Stimulated activated naive B cell treated with anti-CD40 and anti-IgM and Interleukin-4, amounts not matched to agents 10 μg/mL and 1 μg/mL and 100 μg/mL, for 72 hours (primary cell): ENCODE measurements around the gene SSH2.
"Not testable (repeated sequence)": the region's sequence is repeated elsewhere in the genome, so short reads cannot be mapped to it uniquely, and the experiment has no call there.

ENCODE experiments used
- ATAC-seq, 2 donors: fragments of 150-1000 bp; cut with Tn5 transposase; replicated peaks; 2 replicates each; pipeline ENCODE4 v1.10.0; 2021; ENCODE audit warnings: moderate library complexity in 1 of 2
- DNase-seq: peaks from one replicate; pipeline ENCODE4 v3.0.0; 2021
- H3K27ac Mint-ChIP-seq: one replicate; pipeline ENCODE4 v1.8.0; 2022; ENCODE audit warnings: mild to moderate bottlenecking, mixed read lengths
- H3K27me3 Mint-ChIP-seq, 2 donors: one replicate each; pipeline ENCODE4 v1.8.0; 2022; ENCODE audit warnings: mixed read lengths in 2 of 2
- H3K36me3 Mint-ChIP-seq, 2 donors: one replicate each; pipeline ENCODE4 v1.8.0; 2022; ENCODE audit warnings: mixed read lengths in 2 of 2, mild to moderate bottlenecking in 1 of 2
- H3K4me1 Mint-ChIP-seq, 2 donors: one replicate each; pipeline ENCODE4 v1.8.0; 2022; ENCODE audit warnings: mixed read lengths in 2 of 2, mild to moderate bottlenecking in 1 of 2
- H3K4me3 Mint-ChIP-seq, 2 donors: one replicate each; pipeline ENCODE4 v1.8.0; 2022; ENCODE audit warnings: mild to moderate bottlenecking in 2 of 2, mixed read lengths in 2 of 2, moderate library complexity in 1 of 2
- H3K9me3 Mint-ChIP-seq, 2 donors: one replicate each; pipeline ENCODE4 v1.8.0; 2022; ENCODE audit warnings: mixed read lengths in 2 of 2, mild to moderate bottlenecking in 1 of 2

The SSH2 gene

GRCh38 chr17:29929533-29930408 lies at the start of gene SSH2:
Gene SSH2, minus strand, starts transcription at chr17:29930228. Its CDS starts 228 bp downstream, at chr17:29930000.
- H3K4me1 Mint-ChIP-seq, result peaks cover 17 to 38% of the 10 kb centered on the region in 2 donors
- peaks cover 4 to 8% of the 10 kb centered on the region in 2 donors for H3K36me3 Mint-ChIP-seq
- H3K4me3 Mint-ChIP-seq, result no peak within 1 kb of the TSS
- H3K27ac Mint-ChIP-seq, result peak within 1 kb of the TSS; percentile 97
- H3K27me3 Mint-ChIP-seq, result no peaks in the 10 kb centered on the region
- H3K9me3 Mint-ChIP-seq, result no peaks in the 10 kb centered on the region
- DNase-seq, result peak; percentile 84
- ATAC-seq, result peak; percentile 67 to 74

GRCh38 chr17:29977836-29978235 lies 47.8 kb upstream of the SSH2 start:
- H3K9me3 Mint-ChIP-seq, result no peaks in the 10 kb centered on the region
- DNase-seq, result no peak
- ATAC-seq, result no peak
- H3K27ac Mint-ChIP-seq, result no peak overlapping the region
- no peak overlapping the region for H3K4me3 Mint-ChIP-seq
- no peaks in the 10 kb centered on the region for H3K36me3 Mint-ChIP-seq
- H3K27me3 Mint-ChIP-seq, result no peaks in the 10 kb centered on the region
- H3K4me1 Mint-ChIP-seq, result no peaks in the 10 kb centered on the region

- H3K36me3 Mint-ChIP-seq, result no peaks in the 10 kb centered on the region
- no peak overlapping the region for H3K27ac Mint-ChIP-seq
- H3K4me3 Mint-ChIP-seq, result no peak overlapping the region
- H3K4me1 Mint-ChIP-seq, result peaks cover 2 to 7% of the 10 kb centered on the region in 2 donors
- no peaks in the 10 kb centered on the region for H3K9me3 Mint-ChIP-seq
- H3K27me3 Mint-ChIP-seq, result no peaks in the 10 kb centered on the region
- no peak for ATAC-seq
- DNase-seq, result no peak
Measured at GRCh38 chr17:29973005-29973404, 43.0 kb upstream of the SSH2 start.

GRCh38 chr17:29972277-29972676 lies 42.2 kb upstream of the SSH2 start:
- no peak for ATAC-seq
- Mint-ChIP-seq H3K36me3 (no peaks in the 10 kb centered on the region), H3K9me3 (no peaks in the 10 kb centered on the region)

GRCh38 chr17:29968271-29968670 lies 38.2 kb upstream of the SSH2 start:
- H3K9me3 Mint-ChIP-seq, result peaks cover 3 to 4% of the 10 kb centered on the region in 2 donors
- no peaks in the 10 kb centered on the region for H3K27me3 Mint-ChIP-seq
- no peak overlapping the region for H3K4me3 Mint-ChIP-seq
- ATAC-seq, result no peak
- H3K27ac Mint-ChIP-seq, result no peak overlapping the region
- peaks cover 0 to 1% of the 10 kb centered on the region in 2 donors for H3K36me3 Mint-ChIP-seq
- DNase-seq, result no peak
- peaks cover 2 to 7% of the 10 kb centered on the region in 2 donors for H3K4me1 Mint-ChIP-seq

More at GRCh38 chr17:29972277-29972676, 42.2 kb upstream of the SSH2 start:
- DNase-seq, result no peak
- H3K27me3 Mint-ChIP-seq, result no peaks in the 10 kb centered on the region
- H3K4me3 Mint-ChIP-seq, result no peak overlapping the region
- no peak overlapping the region for H3K27ac Mint-ChIP-seq
- peaks cover 2 to 7% of the 10 kb centered on the region in 2 donors for H3K4me1 Mint-ChIP-seq

GRCh38 chr17:29962656-29963055 lies 32.6 kb upstream of the SSH2 start:
- peaks cover 0 to 2% of the 10 kb centered on the region in 2 donors for H3K4me1 Mint-ChIP-seq
- peaks cover 0 to 3% of the 10 kb centered on the region in 2 donors for H3K36me3 Mint-ChIP-seq
- ATAC-seq (no peak), DNase-seq (no peak)
- no peak overlapping the region for H3K4me3 Mint-ChIP-seq
- peaks cover 4 to 5% of the 10 kb centered on the region in 2 donors for H3K9me3 Mint-ChIP-seq
- H3K27me3 Mint-ChIP-seq, result no peaks in the 10 kb centered on the region
- H3K27ac Mint-ChIP-seq, result no peak overlapping the region

GRCh38 chr17:29959658-29960337 lies 29.8 kb upstream of the SSH2 start:
- H3K4me1 Mint-ChIP-seq, result peaks cover 0 to 2% of the 10 kb centered on the region in 2 donors
- ATAC-seq, result no peak
- no peak for DNase-seq

GRCh38 chr17:29958947-29959657 lies 29.1 kb upstream of the SSH2 start:
- H3K27me3 Mint-ChIP-seq, result no peaks in the 10 kb centered on the region
- peaks cover 7 to 11% of the 10 kb centered on the region in 2 donors for H3K36me3 Mint-ChIP-seq
- H3K27ac Mint-ChIP-seq, result no peak overlapping the region
- H3K4me1 Mint-ChIP-seq, result peaks cover 0 to 2% of the 10 kb centered on the region in 2 donors
- peaks cover 7 to 13% of the 10 kb centered on the region in 2 donors for H3K9me3 Mint-ChIP-seq
- ATAC-seq, result no peak
- DNase-seq, result no peak
- H3K4me3 Mint-ChIP-seq, result no peak overlapping the region

More at GRCh38 chr17:29959658-29960337, 29.8 kb upstream of the SSH2 start:
- H3K27me3 Mint-ChIP-seq, result no peaks in the 10 kb centered on the region
- no peak overlapping the region for H3K27ac Mint-ChIP-seq
- peaks cover 4 to 9% of the 10 kb centered on the region in 2 donors for H3K36me3 Mint-ChIP-seq
- no peak overlapping the region for H3K4me3 Mint-ChIP-seq
- H3K9me3 Mint-ChIP-seq, result peaks cover 7 to 10% of the 10 kb centered on the region in 2 donors

- not testable (repeated sequence) for H3K4me1 Mint-ChIP-seq, DNase-seq, H3K27ac Mint-ChIP-seq, ATAC-seq, H3K4me3 Mint-ChIP-seq, H3K27me3 Mint-ChIP-seq
- H3K9me3 Mint-ChIP-seq, result peaks cover 13 to 17% of the 10 kb centered on the region in 2 donors
- peaks cover 13 to 15% of the 10 kb centered on the region in 2 donors for H3K36me3 Mint-ChIP-seq
Measured at GRCh38 chr17:29957488-29957887, 27.5 kb upstream of the SSH2 start.

- H3K27ac Mint-ChIP-seq, result no peak overlapping the region
- peaks cover 13 to 17% of the 10 kb centered on the region in 2 donors for H3K9me3 Mint-ChIP-seq
- no peak overlapping the region for H3K4me3 Mint-ChIP-seq
- ATAC-seq (no peak), DNase-seq (no peak)
- peaks cover 13 to 15% of the 10 kb centered on the region in 2 donors for H3K36me3 Mint-ChIP-seq
- no peaks in the 10 kb centered on the region for H3K27me3 Mint-ChIP-seq
- H3K4me1 Mint-ChIP-seq, result peaks cover 0 to 2% of the 10 kb centered on the region in 2 donors
Measured at GRCh38 chr17:29956225-29956624, 26.2 kb upstream of the SSH2 start.

- Mint-ChIP-seq H3K36me3 (peaks cover 13 to 15% of the 10 kb centered on the region in 2 donors), H3K4me1 (peaks cover 7 to 10% of the 10 kb centered on the region in 2 donors), H3K27me3 (no peaks in the 10 kb centered on the region), H3K27ac (no peak overlapping the region), H3K9me3 (peaks cover 13 to 17% of the 10 kb centered on the region in 2 donors), H3K4me3 (no peak overlapping the region)
- ATAC-seq (no peak), DNase-seq (no peak)
Measured at GRCh38 chr17:29954405-29954804, 24.4 kb upstream of the SSH2 start.

GRCh38 chr17:29949696-29950095 lies 19.7 kb upstream of the SSH2 start:
- ATAC-seq (no peak), DNase-seq (no peak)
- Mint-ChIP-seq H3K9me3 (peaks cover 9 to 12% of the 10 kb centered on the region in 2 donors), H3K4me1 (peaks cover 15 to 34% of the 10 kb centered on the region in 2 donors), H3K4me3 (no peak overlapping the region), H3K27ac (no peak overlapping the region), H3K27me3 (no peaks in the 10 kb centered on the region), H3K36me3 (peaks cover 7 to 10% of the 10 kb centered on the region in 2 donors)

GRCh38 chr17:29948448-29949215 lies 18.6 kb upstream of the SSH2 start:
- Mint-ChIP-seq H3K27ac (peak overlapping the region; percentile 9), H3K4me1 (peaks cover 15 to 34% of the 10 kb centered on the region in 2 donors)

More at GRCh38 chr17:29948448-29949215, 18.6 kb upstream of the SSH2 start:
- ATAC-seq (peak; percentile 73 to 79), DNase-seq (no peak)
- H3K36me3 Mint-ChIP-seq, result peaks cover 3 to 5% of the 10 kb centered on the region in 2 donors
- H3K27me3 Mint-ChIP-seq, result no peaks in the 10 kb centered on the region
- peak overlapping the region in 1 of 2 donors; percentile 1 for H3K4me3 Mint-ChIP-seq
- peaks cover 4 to 6% of the 10 kb centered on the region in 2 donors for H3K9me3 Mint-ChIP-seq
